ENCODE measurements around the gene DLEC1. TPM values are rescaled to one million over a fixed set of nuclear protein-coding genes. Genes with fewer than 3 reads are reported as not detected.
A peak's percentile ranks its signal among the peaks of the same experiment; 100 is the strongest.
"Not testable (repeated sequence)": the region's sequence is repeated elsewhere in the genome, so short reads cannot be mapped to it uniquely, and the experiment has no call there.

DLEC1 gene
- total and polyA plus RNA-seq, 2 donors from 2014 or later = 0.52 to 3.3 TPM

DNA sequence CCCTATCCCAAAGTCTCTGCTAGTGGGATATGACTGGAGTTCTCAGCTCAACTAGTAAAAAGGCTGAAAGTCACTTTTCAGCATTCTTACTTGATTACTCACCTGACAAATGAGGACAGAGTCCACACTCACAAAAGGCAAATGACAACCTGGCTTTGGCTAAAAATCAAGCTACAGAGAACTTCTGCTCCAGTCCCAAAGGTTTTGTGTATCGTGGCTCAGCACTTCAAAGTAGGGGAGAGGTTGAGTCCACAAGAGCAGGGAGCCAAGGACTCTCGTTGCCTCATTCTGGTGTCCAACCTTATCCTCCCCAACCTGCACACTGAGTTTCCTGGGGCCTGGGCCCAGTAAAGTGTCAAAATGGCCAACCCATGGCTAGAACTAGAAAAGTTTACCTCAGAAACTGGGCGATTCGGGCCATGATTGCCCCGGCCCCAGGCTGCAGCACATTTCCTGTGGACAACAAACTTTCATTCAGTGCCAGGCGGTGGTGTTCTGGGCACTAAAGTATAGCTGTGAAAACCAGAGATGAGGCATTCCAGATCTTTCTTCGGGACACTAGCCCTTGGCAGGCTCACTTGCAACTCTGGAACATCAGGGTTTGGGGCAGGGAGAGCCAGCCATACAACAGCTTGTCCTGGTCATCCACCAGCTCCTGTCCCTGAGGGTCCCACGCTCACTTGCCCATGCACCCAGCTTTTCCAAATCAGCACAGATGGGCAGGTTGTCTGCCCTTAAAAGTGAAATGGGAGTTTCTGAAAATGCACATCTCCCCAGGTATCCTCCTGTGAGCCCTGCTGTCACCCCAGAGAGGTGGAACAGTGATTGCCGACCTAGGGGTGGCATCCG is 94.8 kb downstream of the DLEC1 start:
- peaks cover 0 to 53% (median 39%) of the 10 kb centered on the region in 3 donors for H3K4me1 ChIP-seq (ENCODE audit: control insufficient read depth in 2 of 3, insufficient read depth in 2 of 3, low read depth in 1 of 3, low read length in 3 of 3)
- no peak for TF ChIP-seq CTCF (IDR thresholded peaks at IDR 0.05; ENCODE audit: borderline replicate concordance, extremely low read depth, insufficient read depth)
- DNase-seq (peak in 2 of 5 donors; percentile 24 to 48), FAIRE-seq (no peak)
- peak overlapping the region in 1 of 3 donors; percentile 80 for H3K9ac ChIP-seq (ENCODE audit: low read length in 3 of 3)
- H3K4me3 ChIP-seq (ENCODE audit: low read length in 3 of 3) = peak overlapping the region in 1 of 3 donors; percentile 82
- H3K9me3 ChIP-seq (ENCODE audit: control insufficient read depth in 2 of 3, insufficient read depth in 1 of 3, low read length in 3 of 3) = no peaks in the 10 kb centered on the region
- H3K27me3 ChIP-seq (ENCODE audit: control insufficient read depth, insufficient read depth, low read length) = no peaks in the 10 kb centered on the region
- peaks cover 5 to 52% (median 24%) of the 10 kb centered on the region in 3 donors for H3K36me3 ChIP-seq (ENCODE audit: control insufficient read depth in 2 of 3, insufficient read depth in 3 of 3, low read length in 3 of 3)
- peak overlapping the region; percentile 61 to 74 for H3K27ac ChIP-seq (ENCODE audit: low read depth in 2 of 2, low read length in 2 of 2)
- intact Hi-C loops (cut with DNase I) = no loop called here

GRCh38 chr3:38134517-38135143 is 95.6 kb downstream of the DLEC1 start:
- H3K9me3 ChIP-seq (ENCODE audit: control insufficient read depth in 2 of 3, insufficient read depth in 1 of 3, low read length in 3 of 3); DNase-seq; intact Hi-C loops (cut with DNase I); H3K27me3 ChIP-seq (ENCODE audit: control insufficient read depth, insufficient read depth, low read length); FAIRE-seq: not testable (repeated sequence)
- peak overlapping the region in 1 of 3 donors; percentile 80 for H3K9ac ChIP-seq (ENCODE audit: low read length in 3 of 3)
- H3K4me1 ChIP-seq (ENCODE audit: control insufficient read depth in 2 of 3, insufficient read depth in 2 of 3, low read depth in 1 of 3, low read length in 3 of 3) = peaks cover 0 to 53% (median 39%) of the 10 kb centered on the region in 3 donors
- H3K27ac ChIP-seq (ENCODE audit: low read depth in 2 of 2, low read length in 2 of 2) = peak overlapping the region; percentile 47 to 74
- H3K4me3 ChIP-seq (ENCODE audit: low read length in 3 of 3) = peak overlapping the region in 2 of 3 donors; percentile 72 to 82
- peaks cover 5 to 44% (median 19%) of the 10 kb centered on the region in 3 donors for H3K36me3 ChIP-seq (ENCODE audit: control insufficient read depth in 2 of 3, insufficient read depth in 3 of 3, low read length in 3 of 3)

- H3K9me3 ChIP-seq (ENCODE audit: control insufficient read depth in 2 of 3, insufficient read depth in 1 of 3, low read length in 3 of 3); intact Hi-C loops (cut with DNase I); DNase-seq; FAIRE-seq; H3K27me3 ChIP-seq (ENCODE audit: control insufficient read depth, insufficient read depth, low read length): not testable (repeated sequence)
- peaks cover 0 to 47% (median 42%) of the 10 kb centered on the region in 3 donors for H3K4me1 ChIP-seq (ENCODE audit: control insufficient read depth in 2 of 3, insufficient read depth in 2 of 3, low read depth in 1 of 3, low read length in 3 of 3)
- peak overlapping the region in 1 of 2 donors; percentile 59 for H3K27ac ChIP-seq (ENCODE audit: low read depth in 2 of 2, low read length in 2 of 2)
- H3K4me3 ChIP-seq (ENCODE audit: low read length in 3 of 3) = peak overlapping the region; percentile 70 to 82 (median 72)
- H3K9ac ChIP-seq (ENCODE audit: low read length in 3 of 3) = peak overlapping the region in 2 of 3 donors; percentile 54 to 80
- H3K36me3 ChIP-seq (ENCODE audit: control insufficient read depth in 2 of 3, insufficient read depth in 3 of 3, low read length in 3 of 3) = peaks cover 5 to 37% (median 15%) of the 10 kb centered on the region in 3 donors
Observed at GRCh38 chr3:38135621-38136277, 96.7 kb downstream of the DLEC1 start.

- peak in 2 of 5 donors; percentile 60 to 77 for DNase-seq
- TF ChIP-seq CTCF (IDR thresholded peaks at IDR 0.05; ENCODE audit: borderline replicate concordance, extremely low read depth, insufficient read depth) = no peak
- Histone ChIP-seq H3K27me3 (ENCODE audit: control insufficient read depth, insufficient read depth, low read length) (no peaks in the 10 kb centered on the region), H3K36me3 (ENCODE audit: control insufficient read depth in 2 of 3, insufficient read depth in 3 of 3, low read length in 3 of 3) (peaks cover 3 to 37% (median 19%) of the 10 kb centered on the region in 3 donors), H3K9ac (ENCODE audit: low read length in 3 of 3) (peak overlapping the region; percentile 54 to 80 (median 80)), H3K9me3 (ENCODE audit: control insufficient read depth in 2 of 3, insufficient read depth in 1 of 3, low read length in 3 of 3) (no peaks in the 10 kb centered on the region), H3K4me3 (ENCODE audit: low read length in 3 of 3) (peak overlapping the region; percentile 70 to 82 (median 72)), H3K4me1 (ENCODE audit: control insufficient read depth in 2 of 3, insufficient read depth in 2 of 3, low read depth in 1 of 3, low read length in 3 of 3) (peaks cover 0 to 42% (median 41%) of the 10 kb centered on the region in 3 donors), H3K27ac (ENCODE audit: low read depth in 2 of 2, low read length in 2 of 2) (peak overlapping the region; percentile 59 to 73)
- no peak for FAIRE-seq
- intact Hi-C loops (cut with DNase I) = no loop called here
Observed at GRCh38 chr3:38136393-38136776, 97.4 kb downstream of the DLEC1 start.

All from kidney (tissue), 14 donors.